Endometrial microvascular endothelial cells (primary cell): ENCODE results near the gene RGS14. TPM values are rescaled to one million over a fixed set of nuclear protein-coding genes. Genes with fewer than 3 reads are reported as not detected.
"Not testable (repeated sequence)": the region's sequence is repeated elsewhere in the genome, so short reads cannot be mapped to it uniquely, and the experiment has no call there.

Experiments
- in situ Hi-C: cut with HindIII; loops from 2 replicates; pipeline ENCODE4 v1.10.0; 2017; ENCODE audit warnings: low sequenced_read_pairs, low pct_unique_long_range_greater_than_20kb; ENCODE audit errors: inconsistent ontology term
- total RNA-seq: library from RNA; depleted of rRNA; stranded (reverse); fragments of >200 nt; gene quantifications from one replicate; pipeline ENCODE4 v1.2.3, GENCODE V29; 2015; ENCODE audit errors: inconsistent ontology term

The RGS14 gene
- total RNA-seq, 1 donor from 2014 or later = 7.2 TPM

DNA sequence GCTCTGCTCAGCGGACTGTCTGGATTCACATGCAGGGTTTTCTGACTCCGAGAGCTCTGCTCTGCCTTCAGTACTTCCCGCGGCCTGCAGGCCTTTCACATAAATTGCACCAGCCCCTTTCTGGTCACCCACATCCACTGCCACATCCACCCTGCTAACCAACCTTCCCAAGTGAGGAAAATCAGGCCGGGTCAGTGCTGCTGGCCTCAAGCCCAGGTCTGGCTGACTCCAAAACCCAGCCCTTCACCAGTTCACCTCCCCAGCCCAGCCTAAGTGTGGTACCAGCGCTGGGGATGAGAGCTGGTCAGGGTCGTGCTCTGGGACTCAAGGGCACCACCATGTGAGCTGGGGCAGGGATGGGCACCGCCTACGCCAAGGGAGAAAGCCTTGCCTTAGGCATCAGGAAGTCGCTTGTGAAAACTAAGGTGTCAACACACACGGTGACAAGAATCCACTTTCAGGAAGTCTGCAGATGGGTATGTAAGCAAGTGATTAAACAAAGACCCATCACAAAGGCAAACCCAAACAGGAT, 18.6 kb upstream of the RGS14 start:
- in situ Hi-C loops = no loop called here

- in situ Hi-C loops = not testable (repeated sequence)
These were observed 14.7 kb upstream of the RGS14 start for GRCh38 chr5:177343000-177343399.

DNA sequence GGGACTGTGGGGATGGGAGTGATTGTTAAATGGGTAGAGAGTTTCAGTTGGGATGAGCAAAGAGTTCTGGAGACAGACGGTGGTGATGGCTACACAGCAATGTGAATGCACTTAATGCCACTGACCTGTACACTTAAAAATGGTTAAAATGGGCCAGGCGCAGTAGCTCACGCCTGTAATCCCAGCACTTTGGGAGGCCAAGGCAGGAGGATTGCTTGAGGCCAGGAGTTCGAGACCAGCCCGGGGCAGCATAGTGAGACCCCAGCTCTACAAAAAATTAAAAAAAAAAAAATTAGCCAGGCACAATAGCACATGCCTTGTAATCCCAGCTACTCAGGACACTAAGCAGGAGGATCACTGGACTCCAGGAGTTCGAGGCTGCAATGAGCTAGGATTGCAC, 13.9 kb upstream of the RGS14 start:
- in situ Hi-C loops = no loop called here

- in situ Hi-C loops = no loop called here
These were observed 12.8 kb upstream of the RGS14 start for GRCh38 chr5:177344891-177345290.

DNA sequence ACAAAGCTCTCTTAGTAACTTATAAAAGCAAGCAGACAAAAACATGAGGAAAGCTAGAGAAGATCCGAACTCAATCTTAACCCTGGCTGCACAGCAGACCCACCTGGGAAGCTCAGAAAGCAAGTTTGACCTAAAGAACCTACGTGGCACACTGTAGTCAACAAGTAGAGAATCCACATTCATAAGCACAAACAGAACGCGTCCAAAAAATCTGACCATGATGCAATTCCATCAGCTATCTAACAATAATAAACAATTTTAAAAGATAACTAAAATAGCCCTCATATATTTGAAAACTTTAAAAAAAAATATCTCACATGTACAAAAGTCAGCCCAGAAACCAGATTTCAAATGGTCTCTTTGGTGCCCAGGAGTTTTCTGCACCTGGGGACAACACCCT, 10.9 kb upstream of the RGS14 start:
- in situ Hi-C loops = no loop called here

DNA sequence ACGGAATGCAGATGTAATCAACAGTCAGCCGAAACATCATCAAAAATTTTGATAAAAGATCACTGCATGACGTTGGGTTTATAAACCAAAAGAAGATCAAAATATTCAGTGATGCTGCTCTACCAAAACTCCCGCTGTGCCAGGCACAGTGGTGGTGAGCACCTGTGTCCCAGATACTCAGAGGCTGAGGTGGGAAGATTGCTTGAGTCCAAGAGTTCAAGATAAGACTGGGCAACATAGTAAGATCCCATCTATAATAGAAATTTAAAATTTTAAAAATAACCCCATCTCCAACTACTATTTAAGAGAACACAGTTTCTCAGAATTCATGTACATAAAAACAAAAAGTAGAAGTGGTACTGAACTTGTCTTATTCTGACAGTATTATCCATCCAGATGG, 10.0 kb upstream of the RGS14 start:
- in situ Hi-C loops = no loop called here

DNA sequence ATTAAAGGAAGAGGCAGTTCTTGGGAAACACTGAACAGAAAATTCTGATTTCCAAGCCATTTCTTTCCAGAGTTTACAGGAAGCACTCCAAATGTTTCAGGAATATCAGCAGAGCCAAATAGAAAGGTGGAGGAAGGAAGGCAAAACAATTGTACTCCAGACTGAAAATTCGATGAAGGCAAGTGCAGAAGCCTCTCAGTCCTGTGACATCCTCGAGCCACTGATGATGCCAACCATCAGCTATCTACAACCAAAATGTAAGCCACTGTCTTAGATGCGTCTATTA, 8.4 kb upstream of the RGS14 start:
- in situ Hi-C loops = no loop called here

DNA sequence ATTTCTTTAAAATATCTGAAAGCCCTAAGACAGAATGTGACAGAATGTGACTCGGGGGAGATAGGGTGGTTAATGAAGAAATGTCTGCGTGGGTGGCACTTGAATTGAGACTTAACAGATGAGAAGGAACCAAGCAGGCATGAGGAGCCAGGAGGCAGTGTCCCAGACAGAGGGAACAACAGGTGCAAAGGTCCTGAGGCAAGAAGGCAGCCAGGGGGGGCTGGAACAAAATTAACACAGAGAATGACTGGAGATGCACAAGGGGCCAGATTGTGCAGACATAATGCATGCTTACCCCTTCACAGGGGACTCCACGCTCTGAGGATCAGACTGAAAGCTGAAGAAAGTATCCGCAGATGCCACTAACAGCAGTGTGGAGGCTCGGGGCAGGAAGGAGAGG, 8.0 kb upstream of the RGS14 start:
- in situ Hi-C loops = no loop called here

DNA sequence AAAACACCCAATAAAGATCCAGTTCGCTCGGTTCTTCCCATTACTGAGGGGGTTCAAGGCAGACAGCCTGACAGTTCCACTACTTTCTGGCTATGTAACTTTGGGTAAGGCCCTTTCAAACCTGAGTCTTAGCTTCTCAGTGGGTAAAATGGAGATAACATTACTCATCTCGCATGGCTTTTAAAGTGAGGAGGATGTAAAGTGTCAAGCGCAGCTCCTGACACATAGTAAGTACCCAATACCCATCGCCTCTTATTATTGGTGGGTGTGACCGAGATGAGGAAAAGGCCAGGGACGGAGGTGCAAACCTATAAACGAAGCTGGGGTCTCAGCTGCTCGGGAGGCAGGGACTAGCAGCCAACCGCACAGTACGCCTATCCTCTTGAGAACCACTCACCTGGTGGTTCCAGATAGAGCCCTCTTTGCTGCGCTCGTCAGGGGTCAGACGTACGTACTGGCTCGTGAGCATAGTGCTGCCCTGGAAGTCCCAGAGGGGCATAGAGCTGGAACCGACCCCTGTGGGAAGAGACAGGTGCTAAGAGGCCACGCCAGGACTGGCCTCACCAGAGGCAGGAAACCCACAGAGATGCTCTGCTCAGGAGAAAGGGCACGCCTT, 6.8 kb upstream of the RGS14 start:
- in situ Hi-C loops = no loop called here

DNA sequence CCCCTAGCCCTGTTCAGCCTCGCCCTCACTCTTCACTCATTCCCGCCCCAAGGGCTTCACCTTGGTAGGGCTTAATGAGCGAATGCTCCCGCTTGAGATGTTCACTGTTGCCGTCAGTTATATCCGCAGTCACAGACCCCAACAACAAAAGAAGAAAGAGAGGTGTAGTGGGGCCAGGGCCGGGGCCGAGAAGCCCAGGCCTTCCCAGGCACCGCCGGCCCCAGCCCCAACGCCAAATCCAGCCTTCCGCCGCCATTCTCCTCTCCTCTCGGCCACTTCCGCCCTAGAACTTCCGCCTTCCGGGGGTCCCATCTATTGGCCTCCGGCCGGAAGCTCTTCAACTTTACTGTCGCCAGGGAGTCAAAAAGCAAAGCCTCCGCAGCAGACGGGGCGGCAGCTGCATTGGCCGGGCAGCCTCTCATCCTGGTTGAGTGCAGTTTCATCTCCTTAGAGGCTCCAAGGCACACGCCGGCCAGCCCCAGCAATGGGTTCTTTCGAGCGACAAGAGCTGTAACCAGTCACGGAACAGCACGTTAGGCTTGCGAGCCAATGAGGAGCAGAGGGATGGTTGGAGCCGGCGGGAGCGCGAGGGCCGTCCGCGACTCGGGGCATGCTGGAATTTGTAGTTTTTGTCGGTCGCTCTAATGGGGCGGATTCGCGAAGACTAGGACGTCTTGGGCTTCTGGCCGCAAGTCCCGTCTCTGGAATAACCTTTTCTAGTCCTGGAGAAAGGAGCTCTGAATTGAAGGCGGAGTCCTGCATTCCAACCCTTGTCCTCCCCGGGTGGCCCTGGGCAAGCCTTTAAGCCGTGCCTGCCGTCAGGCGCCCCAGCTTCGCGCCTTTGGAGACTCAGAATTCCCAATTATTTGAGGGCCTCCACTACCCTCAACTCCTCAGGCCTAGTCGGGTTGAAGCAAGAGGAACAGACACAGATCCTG, 6.1 kb upstream of the RGS14 start, which contains the start of gene LMAN2:
LMAN2 (minus strand) TSS at position 277 of the 938 bp plus-strand sequence; CDS start at position 256, 21 bp downstream.
- in situ Hi-C loops = no loop called here

- in situ Hi-C loops = no loop called here
These were observed 4.6 kb upstream of the RGS14 start for GRCh38 chr5:177353093-177353492.

- in situ Hi-C loops = no loop called here
These were observed 3.5 kb upstream of the RGS14 start for GRCh38 chr5:177354256-177354655.

DNA sequence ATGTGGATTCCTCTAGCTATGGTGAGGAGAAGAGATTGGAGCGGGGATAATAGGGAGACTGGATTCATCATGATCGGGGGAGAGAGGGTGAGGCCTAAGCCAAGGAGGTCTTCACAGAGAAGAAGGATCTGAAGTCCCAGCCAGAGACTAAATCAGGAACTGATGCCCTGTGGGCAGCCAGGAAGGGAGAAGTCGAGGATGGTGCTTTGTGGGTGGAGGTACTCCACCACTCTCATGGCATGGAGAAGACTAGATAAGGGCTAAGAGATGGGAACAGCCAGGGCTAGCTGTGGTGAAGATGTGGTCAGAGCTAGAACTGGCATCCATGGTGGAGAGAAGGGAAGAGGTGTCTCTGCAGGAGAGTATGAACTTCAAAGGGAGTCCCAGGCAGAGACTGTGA, 3.0 kb upstream of the RGS14 start:
- in situ Hi-C loops = no loop called here

- in situ Hi-C loops = no loop called here
These were observed 2.4 kb upstream of the RGS14 start for GRCh38 chr5:177355162-177355867.

GRCh38 chr5:177355868-177356168, 1.9 kb upstream of the RGS14 start:
- in situ Hi-C loops = no loop called here

DNA sequence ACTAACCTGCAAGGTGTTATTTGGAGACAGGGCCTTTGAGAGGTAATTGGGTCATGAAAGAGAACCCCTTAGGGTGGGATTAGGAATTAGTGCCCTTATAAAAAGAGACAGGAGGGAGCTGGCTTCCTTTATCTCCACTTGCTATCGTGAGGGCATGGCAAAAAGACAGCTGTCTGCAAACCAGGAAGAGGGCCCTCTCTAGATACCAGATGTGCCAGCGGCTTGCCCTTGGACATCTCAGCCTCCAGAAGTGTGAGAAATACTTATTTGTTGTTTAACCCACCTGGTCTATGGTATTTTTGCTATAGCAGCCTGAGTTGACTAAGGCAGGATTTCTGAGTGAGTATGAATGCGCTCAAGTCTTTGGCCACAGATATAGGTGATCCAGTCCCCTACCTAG, 978 bp upstream of the RGS14 start:
- in situ Hi-C loops = no loop called here

DNA sequence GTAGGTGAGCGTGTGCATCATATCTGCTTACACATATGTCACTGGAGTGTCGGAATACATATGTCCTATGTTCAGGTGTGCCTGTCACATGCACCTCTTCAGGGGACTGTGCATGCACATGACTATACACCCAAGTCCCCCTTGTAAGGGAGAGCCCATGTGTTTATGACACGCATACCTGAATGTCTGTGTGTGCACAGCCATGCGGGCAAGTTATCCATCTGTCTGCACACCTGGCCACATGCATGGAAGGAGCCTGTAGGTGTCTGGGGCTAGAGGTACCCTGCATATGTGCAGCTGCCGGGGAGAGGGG, 622 bp upstream of the RGS14 start:
- in situ Hi-C loops = no loop called here

DNA sequence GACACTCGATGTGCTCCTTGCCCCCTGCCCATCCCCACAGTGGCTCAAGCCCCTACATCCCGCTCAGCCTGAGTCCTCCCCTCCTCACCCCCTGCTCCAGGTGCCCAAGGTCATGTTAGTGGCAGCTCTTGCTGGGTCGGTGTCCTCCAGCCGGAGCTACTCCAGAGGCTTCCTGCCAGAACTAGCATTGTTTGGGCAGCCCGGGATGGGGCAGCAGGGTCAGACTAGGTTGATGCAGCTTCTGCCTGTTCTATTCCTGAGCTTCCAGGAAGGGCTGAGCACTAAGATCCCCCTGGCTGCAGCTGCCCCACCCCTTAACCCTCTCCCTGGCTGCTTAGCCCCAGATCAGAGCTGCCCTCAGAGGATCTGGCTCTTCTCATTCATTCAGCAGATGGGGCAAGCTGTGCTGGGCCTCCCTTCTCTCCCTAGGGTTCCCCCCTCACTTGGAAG, 671 bp downstream of the RGS14 start:
- in situ Hi-C loops = no loop called here

GRCh38 chr5:177359451-177359851, 1.7 kb downstream of the RGS14 start:
- in situ Hi-C loops = no loop called here

- in situ Hi-C loops = no loop called here
These were observed 2.1 kb downstream of the RGS14 start for GRCh38 chr5:177359860-177360259.
